Heart left ventricle (tissue), 13 donors: ENCODE measurements around the gene RNPEPL1.

Experiments used
- CTCF ChIP-seq, 12 donors: fragments of 200-600 bp; sonication (generic) in 4 of 12; IDR thresholded peaks; one replicate each; pipeline versions ENCODE4 v1.5.0 to v1.8.0; 2018 to 2022; ENCODE audit warnings: antibody characterized with exemption in 12 of 12, mild to moderate bottlenecking in 5 of 12
- POLR2A ChIP-seq, 2 donors: fragments of 450-650 bp; IDR thresholded peaks; one replicate each; pipeline ENCODE4 v1.6.1; 2017; ENCODE audit warnings: antibody characterized with exemption in 2 of 2, mild to moderate bottlenecking in 2 of 2, moderate library complexity in 2 of 2
- donor health status: ischemic (EF 13 %, LVEDD 7.1; RV severe dilation, severe dysfunction).
- donor health status: DM: no; HTN: yes; CAD: no.
- donor health status: DM: no; HTN: no; CAD: no.
- donor health status: ischemic (EF 25% LVEDD 6.9; RV normal size, moderate dysfunction).
- donor health status: ischemic (EF 25% LVEDD 5.7; RV mildly dilated, moderate dysfunction).
- donor health status: ischemic (EF 35%, LVEDD 5.7; RV mildly dilated, moderate dysfunction).
- donor health status: nonischemic (EF 11% LVEDD 7.7; RV severe dilation, severe dysfunction).
- donor health status: DM: yes; HTN: yes; CAD: no.
- donor health status: PGD.
- donor health status: ischemic (EF 29% LVEDD 5.4; RV normal size, mild dysfunction).
- donor health status: nonischemic (EF 23%, LVEDD 6.1; RV moderate dilation, normal function).

DNA sequence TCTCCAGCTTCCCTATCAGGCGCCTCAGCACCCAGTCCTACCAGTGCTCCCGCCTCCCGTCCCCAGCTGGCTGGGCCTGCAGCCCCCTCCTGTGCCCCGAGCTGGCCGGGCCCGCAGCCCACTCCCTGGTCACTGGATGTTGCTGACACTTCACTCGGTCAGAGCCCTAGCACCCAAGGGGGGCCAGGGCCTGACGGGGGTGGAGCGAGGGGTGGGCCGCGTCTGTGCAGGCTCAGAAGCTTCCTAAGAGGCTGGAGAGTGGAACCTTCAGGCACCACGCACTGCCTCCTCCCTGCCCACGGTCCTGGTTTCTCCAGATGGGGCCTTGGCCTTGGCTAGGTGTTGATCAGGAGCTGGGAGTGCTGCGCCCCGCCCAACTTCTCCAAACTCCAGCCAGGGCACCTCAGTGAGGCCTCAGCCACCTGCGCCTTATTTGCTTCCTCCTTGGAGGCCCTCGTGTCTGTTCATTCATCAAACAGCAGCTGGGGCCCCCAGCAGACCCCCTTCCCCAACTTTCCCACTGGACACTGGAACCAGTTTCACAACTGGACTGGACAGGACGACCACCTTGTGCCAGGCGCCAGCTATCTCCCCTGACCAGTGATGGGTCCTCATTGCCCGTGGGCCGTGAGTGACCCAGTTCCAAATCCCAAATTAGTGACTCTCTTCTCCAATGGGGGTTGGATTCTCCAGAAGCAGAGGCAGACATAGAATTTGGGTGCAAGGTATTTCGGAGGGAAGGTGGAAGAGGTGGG, 35.0 kb downstream of the RNPEPL1 start:
- TF ChIP-seq CTCF (IDR thresholded peaks at IDR 0.05), result no peak
- no peak for TF ChIP-seq POLR2A (IDR thresholded peaks at IDR 0.05)
